Uterus (tissue), 2 donors: ENCODE results near the gene TFAP2D.

Source experiments
- POLR2A ChIP-seq, 2 donors: fragments of 450-650 bp; IDR thresholded peaks; one replicate each; pipeline ENCODE4 v1.6.1; 2016; ENCODE audit warnings: antibody characterized with exemption in 2 of 2, mild to moderate bottlenecking in 1 of 2, moderate library complexity in 1 of 2
- TF ChIP-seq, protein P1 (sequence below), 4 experiments: fragments of 200-600 bp in 2 of 4; fragments of 450-650 bp in 2 of 4; sonication (generic) in 2 of 4; IDR thresholded peaks; one replicate each; pipeline ENCODE4 v1.5.1; 2016 to 2019; ENCODE audit warnings: antibody characterized with exemption in 4 of 4, mild to moderate bottlenecking in 2 of 4, moderate library complexity in 1 of 4

DNA sequence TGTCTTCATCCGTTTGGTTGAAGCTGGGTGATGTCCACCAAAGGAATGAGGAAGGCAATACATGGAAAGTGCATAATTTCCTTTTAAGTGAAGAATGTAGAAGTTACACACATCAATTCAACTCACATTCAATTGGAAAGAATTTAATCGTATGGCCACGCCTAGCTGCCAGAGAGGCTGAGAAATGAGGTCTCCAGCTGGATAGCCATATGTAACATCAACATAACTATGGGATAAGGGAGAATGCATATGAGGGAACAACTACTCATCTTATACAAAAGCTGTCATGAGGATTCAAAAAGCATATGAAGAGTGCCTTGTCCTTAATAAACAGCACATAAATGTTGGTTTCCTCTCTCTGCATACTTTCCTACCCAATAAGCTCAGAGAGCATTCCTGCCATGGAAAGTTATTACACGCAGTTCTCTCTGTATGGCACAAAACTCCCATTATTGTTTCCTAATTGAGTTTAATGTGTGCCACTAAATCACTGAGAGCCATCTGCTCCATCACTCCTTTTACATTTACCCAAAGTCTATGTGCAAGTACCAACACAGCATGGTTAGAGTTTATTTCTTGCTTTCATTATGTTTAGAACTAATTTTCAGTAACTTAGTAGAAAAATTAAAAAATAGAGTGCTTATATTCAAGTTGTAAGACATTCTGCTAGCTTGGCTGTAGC, 21.4 kb upstream of the TFAP2D start:
- TF ChIP-seq, protein P1, sequence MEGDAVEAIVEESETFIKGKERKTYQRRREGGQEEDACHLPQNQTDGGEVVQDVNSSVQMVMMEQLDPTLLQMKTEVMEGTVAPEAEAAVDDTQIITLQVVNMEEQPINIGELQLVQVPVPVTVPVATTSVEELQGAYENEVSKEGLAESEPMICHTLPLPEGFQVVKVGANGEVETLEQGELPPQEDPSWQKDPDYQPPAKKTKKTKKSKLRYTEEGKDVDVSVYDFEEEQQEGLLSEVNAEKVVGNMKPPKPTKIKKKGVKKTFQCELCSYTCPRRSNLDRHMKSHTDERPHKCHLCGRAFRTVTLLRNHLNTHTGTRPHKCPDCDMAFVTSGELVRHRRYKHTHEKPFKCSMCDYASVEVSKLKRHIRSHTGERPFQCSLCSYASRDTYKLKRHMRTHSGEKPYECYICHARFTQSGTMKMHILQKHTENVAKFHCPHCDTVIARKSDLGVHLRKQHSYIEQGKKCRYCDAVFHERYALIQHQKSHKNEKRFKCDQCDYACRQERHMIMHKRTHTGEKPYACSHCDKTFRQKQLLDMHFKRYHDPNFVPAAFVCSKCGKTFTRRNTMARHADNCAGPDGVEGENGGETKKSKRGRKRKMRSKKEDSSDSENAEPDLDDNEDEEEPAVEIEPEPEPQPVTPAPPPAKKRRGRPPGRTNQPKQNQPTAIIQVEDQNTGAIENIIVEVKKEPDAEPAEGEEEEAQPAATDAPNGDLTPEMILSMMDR (IDR thresholded peaks at IDR 0.05) = no peak
- TF ChIP-seq POLR2A (IDR thresholded peaks at IDR 0.05) = no peak
